Type B pancreatic cell (in vitro differentiated cells): ENCODE results near the gene LIPC. TPM values are rescaled to one million over a fixed set of nuclear protein-coding genes. Genes with fewer than 3 reads are reported as not detected.
A peak's percentile ranks its signal among the peaks of the same experiment; 100 is the strongest.

Experiments
- DNase-seq: peaks from one replicate; pipeline ENCODE4 v3.0.0; 2021; ENCODE audit warnings: mixed read lengths; ENCODE audit not compliant: unreplicated experiment; ENCODE audit errors: extremely low spot score
- H3K27ac Mint-ChIP-seq: 2 replicates; pipeline ENCODE4 v1.8.0; 2021; ENCODE audit warnings: mild to moderate bottlenecking, mixed read lengths
- H3K27me3 Mint-ChIP-seq: 2 replicates; pipeline ENCODE4 v1.8.0; 2021; ENCODE audit warnings: mixed read lengths
- H3K36me3 Mint-ChIP-seq: 2 replicates; pipeline ENCODE4 v1.8.0; 2021; ENCODE audit warnings: mixed read lengths
- H3K4me1 Mint-ChIP-seq: one replicate; pipeline ENCODE4 v1.8.0; 2021; ENCODE audit warnings: mixed read lengths; ENCODE audit not compliant: unreplicated experiment
- H3K4me3 Mint-ChIP-seq: 2 replicates; pipeline ENCODE4 v1.8.0; 2021; ENCODE audit warnings: mild to moderate bottlenecking, mixed read lengths
- H3K9me3 Mint-ChIP-seq: 2 replicates; pipeline ENCODE4 v1.8.0; 2021; ENCODE audit warnings: mixed read lengths
- total RNA-seq: library from RNA; stranded (reverse); gene quantifications from 2 replicates; pipeline ENCODE4 v1.2.1, GENCODE V29; 2021; ENCODE audit warnings: low replicate concordance
- TF ChIP-seq, protein P1 (sequence below): fragments of 200-600 bp; sonication (generic); conservative IDR thresholded peaks from 2 replicates; pipeline ENCODE4 v1.5.0; 2021; ENCODE audit warnings: antibody characterized with exemption, mild to moderate bottlenecking

The LIPC gene
- total RNA-seq, 1 donor from 2014 or later: 10.9 TPM

DNA sequence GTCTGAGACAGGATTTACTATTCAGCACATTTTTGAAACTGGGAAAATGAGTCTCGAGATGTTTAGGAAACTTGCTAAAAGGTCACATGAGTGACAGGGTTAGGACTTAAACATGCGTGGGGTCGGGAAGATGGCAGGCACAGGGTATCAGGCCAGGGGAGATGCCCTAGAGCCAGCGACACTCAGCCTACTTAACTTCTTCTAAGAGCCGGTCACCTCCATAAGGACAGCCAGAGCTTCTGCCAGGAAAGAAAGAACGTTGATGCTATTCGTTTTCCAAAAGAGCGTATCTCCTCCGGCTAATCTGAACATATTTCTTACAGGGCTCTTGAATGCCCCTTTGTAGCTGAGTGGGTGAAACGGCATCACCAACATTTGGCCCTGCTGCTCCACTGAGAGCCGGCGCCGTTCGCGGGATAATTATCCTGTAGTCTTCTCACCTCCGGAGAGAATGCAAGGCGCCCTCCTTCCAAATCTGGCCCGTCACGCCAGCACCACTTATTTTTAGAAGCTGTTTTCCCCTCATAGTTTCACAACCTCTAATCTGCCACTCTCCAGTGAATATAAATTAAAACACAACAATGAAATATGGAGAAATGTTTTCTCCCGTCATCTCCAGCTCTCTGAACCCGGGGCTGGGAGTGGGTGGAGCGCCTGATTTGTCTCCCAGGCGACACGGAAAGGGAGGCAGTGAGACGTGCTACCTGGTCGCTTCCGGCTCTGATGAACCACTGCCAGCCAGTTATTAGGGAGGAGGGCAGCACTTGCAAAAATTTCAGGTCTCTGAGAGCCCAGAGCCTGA, 58.5 kb downstream of the LIPC start:
- TF ChIP-seq, protein P1, sequence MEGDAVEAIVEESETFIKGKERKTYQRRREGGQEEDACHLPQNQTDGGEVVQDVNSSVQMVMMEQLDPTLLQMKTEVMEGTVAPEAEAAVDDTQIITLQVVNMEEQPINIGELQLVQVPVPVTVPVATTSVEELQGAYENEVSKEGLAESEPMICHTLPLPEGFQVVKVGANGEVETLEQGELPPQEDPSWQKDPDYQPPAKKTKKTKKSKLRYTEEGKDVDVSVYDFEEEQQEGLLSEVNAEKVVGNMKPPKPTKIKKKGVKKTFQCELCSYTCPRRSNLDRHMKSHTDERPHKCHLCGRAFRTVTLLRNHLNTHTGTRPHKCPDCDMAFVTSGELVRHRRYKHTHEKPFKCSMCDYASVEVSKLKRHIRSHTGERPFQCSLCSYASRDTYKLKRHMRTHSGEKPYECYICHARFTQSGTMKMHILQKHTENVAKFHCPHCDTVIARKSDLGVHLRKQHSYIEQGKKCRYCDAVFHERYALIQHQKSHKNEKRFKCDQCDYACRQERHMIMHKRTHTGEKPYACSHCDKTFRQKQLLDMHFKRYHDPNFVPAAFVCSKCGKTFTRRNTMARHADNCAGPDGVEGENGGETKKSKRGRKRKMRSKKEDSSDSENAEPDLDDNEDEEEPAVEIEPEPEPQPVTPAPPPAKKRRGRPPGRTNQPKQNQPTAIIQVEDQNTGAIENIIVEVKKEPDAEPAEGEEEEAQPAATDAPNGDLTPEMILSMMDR: no peak
- Mint-ChIP-seq H3K9me3 (no peaks in the 10 kb centered on the region), H3K4me1 (peaks cover 23% of the 10 kb centered on the region), H3K36me3 (no peaks in the 10 kb centered on the region), H3K27me3 (no peaks in the 10 kb centered on the region), H3K27ac (peak overlapping the region; percentile 69), H3K4me3 (no peak overlapping the region)
- DNase-seq: no peak

DNA sequence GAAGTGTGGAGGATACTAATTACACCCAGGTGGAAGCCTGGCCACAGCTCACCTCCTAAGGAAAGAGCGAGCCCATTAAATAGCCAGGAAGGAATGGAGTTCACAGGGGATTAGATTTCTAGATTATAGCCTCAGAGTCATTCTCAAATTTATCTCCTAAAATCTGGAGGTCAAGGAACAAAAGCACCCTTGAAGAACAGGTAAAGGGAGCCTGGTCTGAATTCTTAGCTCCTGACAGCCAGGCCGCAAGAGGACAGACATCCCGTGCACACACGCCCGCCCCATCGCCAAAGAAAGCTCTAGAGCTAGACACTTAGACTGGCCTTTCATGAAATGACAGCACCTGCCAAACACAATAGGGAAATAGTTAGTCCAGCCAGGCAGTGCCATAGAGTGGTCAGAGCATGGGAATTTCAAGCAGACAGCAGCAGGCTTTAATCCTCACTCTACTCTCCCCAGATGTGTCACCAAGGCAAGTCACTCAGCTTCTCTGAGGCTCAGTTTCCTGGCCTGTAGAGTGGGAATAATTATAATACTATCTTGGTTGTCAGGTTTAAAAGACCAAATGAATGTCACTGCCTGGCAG, 59.2 kb downstream of the LIPC start:
- H3K4me1 Mint-ChIP-seq: peaks cover 20% of the 10 kb centered on the region
- H3K9me3 Mint-ChIP-seq: no peaks in the 10 kb centered on the region
- no peaks in the 10 kb centered on the region for H3K27me3 Mint-ChIP-seq
- no peaks in the 10 kb centered on the region for H3K36me3 Mint-ChIP-seq
- H3K27ac Mint-ChIP-seq: peak overlapping the region; percentile 69
- H3K4me3 Mint-ChIP-seq: no peak overlapping the region
- DNase-seq: no peak
- TF ChIP-seq, protein P1: no peak

DNA sequence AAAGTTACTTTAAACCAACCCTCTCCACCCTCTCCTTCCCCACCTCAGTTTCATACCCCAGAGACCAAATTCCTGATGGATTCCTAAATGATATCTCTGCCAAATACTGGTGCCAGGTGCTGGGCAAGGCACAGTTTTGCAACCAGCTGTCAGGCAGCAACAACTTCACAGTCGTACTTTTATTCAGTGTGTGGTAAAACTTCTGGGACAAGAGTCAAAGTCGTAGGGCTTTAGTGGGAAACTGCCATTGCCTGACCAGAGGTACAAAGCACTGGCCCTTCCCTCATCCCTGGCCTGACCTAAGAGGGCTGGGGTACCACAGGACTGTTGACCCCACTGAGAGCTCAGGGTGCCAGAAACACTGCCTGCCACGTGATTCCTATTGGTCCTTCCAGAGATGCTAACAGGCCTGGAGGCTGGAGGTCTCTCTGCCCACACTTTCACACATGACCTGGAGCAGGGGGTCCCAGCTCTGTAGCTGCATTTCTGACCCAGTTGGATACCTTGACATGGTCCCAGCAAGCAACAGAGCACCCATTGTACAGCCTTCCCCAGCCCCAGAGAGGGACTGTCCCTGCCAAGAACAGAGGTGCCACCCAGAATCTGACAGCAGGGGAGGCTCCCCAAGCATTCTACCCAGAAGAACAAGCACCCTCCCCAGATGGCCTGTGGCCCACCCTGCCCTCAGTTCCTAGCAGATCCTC, 59.9 kb downstream of the LIPC start:
- no peak for DNase-seq
- TF ChIP-seq, protein P1: no peak
- Mint-ChIP-seq H3K9me3 (no peaks in the 10 kb centered on the region), H3K27ac (peak overlapping the region; percentile 69), H3K36me3 (no peaks in the 10 kb centered on the region), H3K4me3 (no peak overlapping the region), H3K4me1 (peaks cover 19% of the 10 kb centered on the region), H3K27me3 (no peaks in the 10 kb centered on the region)

DNA sequence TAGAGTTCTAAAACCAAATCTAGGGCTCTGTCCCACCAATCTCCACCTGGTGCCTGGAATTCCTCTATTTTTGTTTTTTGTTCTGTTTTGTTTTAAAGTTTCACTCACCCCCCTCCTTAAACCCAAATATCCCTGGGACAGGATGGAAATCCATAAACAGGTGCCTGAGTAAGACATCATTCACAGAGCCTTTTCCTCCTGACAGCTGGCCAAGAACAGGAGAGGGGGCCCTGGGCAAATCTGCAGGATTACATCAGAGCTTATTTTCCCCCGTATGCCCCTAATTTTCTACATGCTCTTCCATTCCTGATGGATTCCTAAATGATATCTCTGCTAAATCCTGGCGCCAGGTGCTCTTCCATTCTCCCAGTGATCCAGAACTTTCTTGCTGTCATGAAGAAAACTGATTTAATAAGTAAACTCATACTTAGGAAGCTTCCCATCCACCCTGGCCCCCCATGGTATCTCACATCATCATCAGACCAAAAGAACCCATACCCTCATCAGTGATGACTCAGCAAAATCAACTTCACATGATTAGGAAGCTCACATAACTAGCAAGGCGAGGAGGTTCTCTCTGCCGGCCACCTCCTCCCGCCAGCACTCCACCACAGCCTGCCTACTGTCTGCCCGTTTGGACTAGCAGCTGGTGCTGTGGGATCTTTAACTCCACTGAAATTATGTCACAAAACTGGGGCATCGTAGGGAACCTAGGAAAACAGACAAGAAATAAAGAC, 61.0 kb downstream of the LIPC start:
- Mint-ChIP-seq H3K27ac (peak overlapping the region; percentile 42), H3K27me3 (no peaks in the 10 kb centered on the region), H3K36me3 (no peaks in the 10 kb centered on the region), H3K4me1 (peaks cover 20% of the 10 kb centered on the region), H3K4me3 (no peak overlapping the region), H3K9me3 (no peaks in the 10 kb centered on the region)
- TF ChIP-seq, protein P1: no peak
- no peak for DNase-seq

DNA sequence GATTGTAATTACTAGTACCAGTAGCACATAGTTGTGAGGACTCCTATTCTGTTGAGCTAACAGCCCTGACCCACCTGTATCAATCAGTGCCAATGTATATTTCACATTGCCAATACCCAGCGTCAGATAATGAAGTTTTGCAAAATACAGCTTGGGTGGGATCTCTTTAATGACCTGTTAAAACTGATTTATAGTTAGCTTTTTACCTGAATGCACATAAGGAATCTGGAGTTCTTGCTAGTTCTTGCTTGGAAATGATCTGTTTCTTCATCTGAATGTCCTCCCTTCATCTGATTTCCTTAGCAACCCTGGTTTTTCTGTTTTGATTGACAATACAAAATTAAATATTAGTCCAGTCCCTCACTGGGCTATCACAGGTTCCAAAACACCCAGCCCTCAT, 62.8 kb downstream of the LIPC start:
- no peak overlapping the region for H3K4me3 Mint-ChIP-seq
- H3K36me3 Mint-ChIP-seq: no peaks in the 10 kb centered on the region
- H3K27ac Mint-ChIP-seq: no peak overlapping the region
- no peak for DNase-seq
- TF ChIP-seq, protein P1: no peak
- peaks cover 26% of the 10 kb centered on the region for H3K4me1 Mint-ChIP-seq
- H3K27me3 Mint-ChIP-seq: no peaks in the 10 kb centered on the region
- no peaks in the 10 kb centered on the region for H3K9me3 Mint-ChIP-seq
